ENCODE measurements around the gene LINGO3.

LINGO3 gene

DNA sequence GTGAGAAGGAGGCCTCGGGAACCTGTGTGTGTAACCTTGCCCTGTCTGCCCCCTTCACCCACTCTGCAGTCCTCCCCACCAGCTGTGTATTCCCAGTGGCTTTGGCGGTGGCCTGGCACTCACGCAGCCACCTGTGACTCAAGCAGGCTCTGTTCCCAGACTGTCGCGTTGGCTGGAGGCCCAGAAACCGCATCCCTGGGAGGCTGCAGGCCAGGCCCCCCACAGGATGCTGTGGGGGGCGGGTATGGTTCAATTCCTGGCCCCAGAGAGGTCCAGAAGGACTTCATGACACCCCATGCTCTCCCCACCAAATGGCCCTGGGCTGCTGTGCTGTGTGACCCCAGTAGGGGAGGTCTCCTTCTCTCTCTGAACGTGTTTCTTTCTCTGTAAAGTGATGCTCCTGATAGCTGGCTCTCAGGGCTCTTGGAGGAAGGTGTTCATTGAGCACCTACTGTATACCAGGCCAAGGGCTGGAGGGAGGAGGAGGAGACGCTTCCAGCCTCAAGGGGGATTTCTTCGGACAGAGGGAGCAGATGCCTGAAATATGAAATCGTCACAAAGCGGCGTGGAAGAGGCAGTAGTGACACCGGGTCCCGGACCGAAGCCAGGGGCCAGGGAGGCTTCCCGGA lies 1.9 kb upstream of the LINGO3 start:
- TF ChIP-seq, protein P1, sequence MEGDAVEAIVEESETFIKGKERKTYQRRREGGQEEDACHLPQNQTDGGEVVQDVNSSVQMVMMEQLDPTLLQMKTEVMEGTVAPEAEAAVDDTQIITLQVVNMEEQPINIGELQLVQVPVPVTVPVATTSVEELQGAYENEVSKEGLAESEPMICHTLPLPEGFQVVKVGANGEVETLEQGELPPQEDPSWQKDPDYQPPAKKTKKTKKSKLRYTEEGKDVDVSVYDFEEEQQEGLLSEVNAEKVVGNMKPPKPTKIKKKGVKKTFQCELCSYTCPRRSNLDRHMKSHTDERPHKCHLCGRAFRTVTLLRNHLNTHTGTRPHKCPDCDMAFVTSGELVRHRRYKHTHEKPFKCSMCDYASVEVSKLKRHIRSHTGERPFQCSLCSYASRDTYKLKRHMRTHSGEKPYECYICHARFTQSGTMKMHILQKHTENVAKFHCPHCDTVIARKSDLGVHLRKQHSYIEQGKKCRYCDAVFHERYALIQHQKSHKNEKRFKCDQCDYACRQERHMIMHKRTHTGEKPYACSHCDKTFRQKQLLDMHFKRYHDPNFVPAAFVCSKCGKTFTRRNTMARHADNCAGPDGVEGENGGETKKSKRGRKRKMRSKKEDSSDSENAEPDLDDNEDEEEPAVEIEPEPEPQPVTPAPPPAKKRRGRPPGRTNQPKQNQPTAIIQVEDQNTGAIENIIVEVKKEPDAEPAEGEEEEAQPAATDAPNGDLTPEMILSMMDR (conservative IDR thresholded peaks at IDR 0.05) = no peak
- H3K27ac ChIP-seq = no peak overlapping the region

DNA sequence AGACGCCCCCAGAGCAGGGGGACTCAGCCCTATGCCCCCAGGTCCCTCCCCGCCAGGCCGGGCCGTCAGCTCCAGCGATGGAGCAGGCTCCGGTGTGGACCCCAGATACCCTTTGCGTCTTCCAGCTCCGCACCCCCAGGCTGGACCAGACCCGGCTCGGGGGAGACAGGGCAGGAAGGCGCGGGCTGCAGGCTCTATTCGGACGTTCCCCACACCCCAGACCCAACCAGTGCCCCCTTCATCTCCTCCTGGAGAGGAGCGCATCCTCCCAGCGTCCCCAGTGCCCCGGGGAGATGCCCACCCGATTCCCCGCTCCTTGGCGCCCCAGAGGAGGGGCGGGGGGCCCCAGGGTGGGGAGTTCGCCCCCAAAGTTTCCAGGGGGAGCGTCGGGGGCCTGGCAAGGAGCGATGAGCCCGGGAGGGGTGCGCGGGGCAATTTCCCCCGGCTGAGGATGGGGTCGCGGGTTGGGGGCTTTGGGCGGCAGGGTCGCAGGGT lies 389 bp downstream of the LINGO3 start:
- H3K27ac ChIP-seq = peak overlapping the region; percentile 53; the same call in 1 of the 2 replicates
- TF ChIP-seq, protein P1 (conservative IDR thresholded peaks at IDR 0.05) = no peak

- H3K27ac ChIP-seq = no peak overlapping the region
- TF ChIP-seq, protein P1 (conservative IDR thresholded peaks at IDR 0.05) = no peak
Observed at GRCh38 chr19:2306971-2307370, 983 bp downstream of the LINGO3 start.

GRCh38 chr19:2306281-2306806 lies 1.6 kb downstream of the LINGO3 start:
- no peak overlapping the region for H3K27ac ChIP-seq
- TF ChIP-seq, protein P1 (conservative IDR thresholded peaks at IDR 0.05) = no peak

- H3K27ac ChIP-seq = no peak overlapping the region
- TF ChIP-seq, protein P1 (conservative IDR thresholded peaks at IDR 0.05) = no peak
Observed at GRCh38 chr19:2305452-2306280, 2.3 kb downstream of the LINGO3 start.

DNA sequence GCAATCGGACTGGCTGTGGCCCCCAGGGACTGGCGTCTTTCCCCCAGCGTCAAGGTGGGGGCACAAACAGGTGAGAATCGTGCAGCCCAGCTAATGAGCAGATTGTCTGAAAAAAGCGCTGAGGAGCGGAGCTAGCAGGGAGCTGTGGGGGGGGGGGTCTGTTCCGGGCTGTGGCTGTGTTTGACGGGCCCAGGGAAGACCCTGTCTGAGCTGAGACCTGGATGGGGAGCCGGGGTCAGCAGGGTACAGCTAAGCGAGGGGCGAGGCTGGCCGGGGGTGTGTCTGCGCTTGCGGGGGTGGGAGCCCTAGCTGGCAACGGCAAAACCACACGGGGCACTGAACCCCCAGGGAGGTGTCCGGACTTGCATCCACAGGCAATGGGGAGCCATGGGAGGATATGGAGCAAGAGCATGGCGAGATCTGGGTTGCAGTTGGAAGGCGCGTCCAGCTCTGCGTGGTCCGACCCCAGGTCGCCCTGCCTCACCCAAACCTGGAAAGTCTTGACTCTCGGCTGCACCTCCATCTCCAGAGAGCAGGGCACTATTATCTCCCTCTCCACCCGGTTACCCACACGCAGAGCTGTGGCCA lies 4.6 kb downstream of the LINGO3 start:
- TF ChIP-seq, protein P1 (conservative IDR thresholded peaks at IDR 0.05) = no peak
- no peak overlapping the region for H3K27ac ChIP-seq
